Neural crest cell (in vitro differentiated cells): ENCODE results near the gene MYO15B. TPM values are rescaled to one million over a fixed set of nuclear protein-coding genes. Genes with fewer than 3 reads are reported as not detected.
A peak's percentile ranks its signal among the peaks of the same experiment; 100 is the strongest.

Experiments
- DNase-seq: peaks from one replicate; pipeline ENCODE4 v3.0.0; 2021; ENCODE audit warnings: low read depth, mixed read lengths, low spot score
- H3K27ac Mint-ChIP-seq: one replicate; pipeline ENCODE4 v1.8.0; 2021; ENCODE audit warnings: mild to moderate bottlenecking, mixed read lengths; ENCODE audit not compliant: unreplicated experiment
- H3K27me3 Mint-ChIP-seq: 2 replicates; pipeline ENCODE4 v1.8.0; 2021; ENCODE audit warnings: low read depth, mild to moderate bottlenecking, mixed read lengths
- H3K36me3 Mint-ChIP-seq: 2 replicates; pipeline ENCODE4 v1.8.0; 2021; ENCODE audit warnings: low read depth, mild to moderate bottlenecking, mixed read lengths
- H3K4me1 Mint-ChIP-seq: 2 replicates; pipeline ENCODE4 v1.8.0; 2021; ENCODE audit warnings: mixed read lengths
- H3K4me3 Mint-ChIP-seq: one replicate; pipeline ENCODE4 v1.8.0; 2021; ENCODE audit warnings: mild to moderate bottlenecking, mixed read lengths
- H3K9me3 Mint-ChIP-seq: 2 replicates; pipeline ENCODE4 v1.8.0; 2021; ENCODE audit warnings: mixed read lengths
- CTCF ChIP-seq: fragments of 200-600 bp; sonication (generic); conservative IDR thresholded peaks from 2 replicates; pipeline ENCODE4 v1.5.0; 2021; ENCODE audit warnings: antibody characterized with exemption, mild to moderate bottlenecking
- total RNA-seq: library from RNA; stranded (reverse); gene quantifications from 2 replicates; pipeline ENCODE4 v1.2.1, GENCODE V29; 2021

The MYO15B gene
- total RNA-seq, 1 donor from 2014 or later: 23.7 TPM

- Mint-ChIP-seq H3K27me3 (peaks cover 17% of the 10 kb centered on the region), H3K27ac (no peak overlapping the region), H3K4me1 (peaks cover 5% of the 10 kb centered on the region), H3K4me3 (no peak overlapping the region), H3K9me3 (no peaks in the 10 kb centered on the region), H3K36me3 (peaks cover 2% of the 10 kb centered on the region)
- no peak for DNase-seq
- no peak for TF ChIP-seq CTCF
Measured at GRCh38 chr17:75584849-75585175, 2.8 kb upstream of the MYO15B start.

- peaks cover 5% of the 10 kb centered on the region for H3K4me1 Mint-ChIP-seq
- TF ChIP-seq CTCF: no peak
- no peak overlapping the region for H3K4me3 Mint-ChIP-seq
- peak; percentile 30 for DNase-seq
- H3K36me3 Mint-ChIP-seq: peaks cover 2% of the 10 kb centered on the region
- no peaks in the 10 kb centered on the region for H3K9me3 Mint-ChIP-seq
- H3K27ac Mint-ChIP-seq: no peak overlapping the region
- H3K27me3 Mint-ChIP-seq: peaks cover 17% of the 10 kb centered on the region
Measured at GRCh38 chr17:75588596-75589011, 1.0 kb downstream of the MYO15B start.

- TF ChIP-seq CTCF: peak; percentile 70
Measured at GRCh38 chr17:75589012-75589918, 1.7 kb downstream of the MYO15B start.

GRCh38 chr17:75589919-75590303, 2.3 kb downstream of the MYO15B start:
- Mint-ChIP-seq H3K4me1 (peaks cover 5% of the 10 kb centered on the region), H3K4me3 (peak overlapping the region; percentile 46), H3K9me3 (no peaks in the 10 kb centered on the region), H3K27ac (no peak overlapping the region), H3K27me3 (peaks cover 17% of the 10 kb centered on the region), H3K36me3 (peaks cover 2% of the 10 kb centered on the region)
- DNase-seq: no peak
- no peak for TF ChIP-seq CTCF

More at GRCh38 chr17:75589012-75589918, 1.7 kb downstream of the MYO15B start:
- Mint-ChIP-seq H3K27ac (no peak overlapping the region), H3K9me3 (no peaks in the 10 kb centered on the region), H3K4me3 (peak overlapping the region; percentile 69), H3K27me3 (peaks cover 17% of the 10 kb centered on the region), H3K36me3 (peaks cover 2% of the 10 kb centered on the region), H3K4me1 (peaks cover 5% of the 10 kb centered on the region)
- DNase-seq: peak; percentile 99

GRCh38 chr17:75590314-75590761, 2.7 kb downstream of the MYO15B start:
- Mint-ChIP-seq H3K9me3 (no peaks in the 10 kb centered on the region), H3K27me3 (peaks cover 17% of the 10 kb centered on the region), H3K4me3 (peak overlapping the region; percentile 46), H3K27ac (no peak overlapping the region), H3K36me3 (peaks cover 2% of the 10 kb centered on the region), H3K4me1 (peaks cover 5% of the 10 kb centered on the region)
- DNase-seq: no peak
- no peak for TF ChIP-seq CTCF
